A549 treated with Mapracorat at 1 μM for 4 hours (cell line): ENCODE measurements around the gene FAT2. TPM values are rescaled to one million over a fixed set of nuclear protein-coding genes. Genes with fewer than 3 reads are reported as not detected.

Source experiments
- total RNA-seq: library from RNA; stranded (reverse); fragments of 200-300 nt; extraction: Qiagen RNA extraction; gene quantifications from 5 replicates; pipeline ENCODE4 v1.2.3, GENCODE V29; 2022

The FAT2 gene, protein sequence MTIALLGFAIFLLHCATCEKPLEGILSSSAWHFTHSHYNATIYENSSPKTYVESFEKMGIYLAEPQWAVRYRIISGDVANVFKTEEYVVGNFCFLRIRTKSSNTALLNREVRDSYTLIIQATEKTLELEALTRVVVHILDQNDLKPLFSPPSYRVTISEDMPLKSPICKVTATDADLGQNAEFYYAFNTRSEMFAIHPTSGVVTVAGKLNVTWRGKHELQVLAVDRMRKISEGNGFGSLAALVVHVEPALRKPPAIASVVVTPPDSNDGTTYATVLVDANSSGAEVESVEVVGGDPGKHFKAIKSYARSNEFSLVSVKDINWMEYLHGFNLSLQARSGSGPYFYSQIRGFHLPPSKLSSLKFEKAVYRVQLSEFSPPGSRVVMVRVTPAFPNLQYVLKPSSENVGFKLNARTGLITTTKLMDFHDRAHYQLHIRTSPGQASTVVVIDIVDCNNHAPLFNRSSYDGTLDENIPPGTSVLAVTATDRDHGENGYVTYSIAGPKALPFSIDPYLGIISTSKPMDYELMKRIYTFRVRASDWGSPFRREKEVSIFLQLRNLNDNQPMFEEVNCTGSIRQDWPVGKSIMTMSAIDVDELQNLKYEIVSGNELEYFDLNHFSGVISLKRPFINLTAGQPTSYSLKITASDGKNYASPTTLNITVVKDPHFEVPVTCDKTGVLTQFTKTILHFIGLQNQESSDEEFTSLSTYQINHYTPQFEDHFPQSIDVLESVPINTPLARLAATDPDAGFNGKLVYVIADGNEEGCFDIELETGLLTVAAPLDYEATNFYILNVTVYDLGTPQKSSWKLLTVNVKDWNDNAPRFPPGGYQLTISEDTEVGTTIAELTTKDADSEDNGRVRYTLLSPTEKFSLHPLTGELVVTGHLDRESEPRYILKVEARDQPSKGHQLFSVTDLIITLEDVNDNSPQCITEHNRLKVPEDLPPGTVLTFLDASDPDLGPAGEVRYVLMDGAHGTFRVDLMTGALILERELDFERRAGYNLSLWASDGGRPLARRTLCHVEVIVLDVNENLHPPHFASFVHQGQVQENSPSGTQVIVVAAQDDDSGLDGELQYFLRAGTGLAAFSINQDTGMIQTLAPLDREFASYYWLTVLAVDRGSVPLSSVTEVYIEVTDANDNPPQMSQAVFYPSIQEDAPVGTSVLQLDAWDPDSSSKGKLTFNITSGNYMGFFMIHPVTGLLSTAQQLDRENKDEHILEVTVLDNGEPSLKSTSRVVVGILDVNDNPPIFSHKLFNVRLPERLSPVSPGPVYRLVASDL (N-terminal part only)
- 0.04 TPM in 1 of 5 replicates, not detected in the others for total RNA-seq

DNA sequence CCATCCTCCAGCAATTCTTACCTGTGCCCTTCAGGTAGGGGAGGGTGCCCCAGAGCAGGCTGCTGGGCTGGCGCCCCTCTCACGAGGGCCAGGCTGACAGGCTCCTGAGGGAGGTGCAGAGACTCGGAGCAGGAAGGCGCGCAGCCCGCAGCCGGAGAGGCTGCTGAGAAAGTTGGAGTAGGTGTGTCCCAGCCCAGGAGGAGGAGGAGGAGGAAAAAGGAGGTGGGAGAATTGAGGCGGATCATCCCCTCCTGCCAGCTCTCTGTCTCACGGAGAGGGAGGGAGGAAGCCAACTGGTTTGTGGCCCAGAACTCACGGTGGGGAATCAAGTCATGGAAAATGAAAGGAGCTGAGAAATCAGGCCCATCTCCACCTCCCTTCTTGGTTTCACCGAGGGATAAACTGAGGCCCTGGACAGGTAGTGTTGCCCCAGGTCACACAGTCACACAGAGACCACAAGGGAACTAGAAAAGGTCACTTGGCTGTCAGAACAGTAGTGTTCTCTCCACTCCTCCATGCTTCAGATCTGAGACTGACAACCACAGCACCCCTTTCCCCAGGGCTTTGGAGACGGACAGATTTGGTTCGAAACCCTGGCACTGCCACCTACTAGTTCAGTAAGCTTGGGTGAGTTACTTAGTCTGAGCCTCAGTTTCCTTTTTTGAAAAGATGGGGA, at the start of gene FAT2:
Gene FAT2, minus strand, starts transcription at position 188 of the 676 bp plus-strand sequence. CDS start 22,400 bp downstream, outside the sequence.

Other genes starting within 250 kb of the FAT2 start
- gene SLC36A2, start 243.8 kb downstream of the FAT2 start, total RNA-seq, result not detected in 5 replicates
- gene SLC36A1, start 143.7 kb downstream of the FAT2 start, total RNA-seq, result 7.7 to 10.3 TPM (median 8.5 TPM) in 5 replicates
- gene SPARC, start 95.6 kb upstream of the FAT2 start, total RNA-seq, result 15.1 to 25.0 TPM (median 18.8 TPM) in 5 replicates
- 189 to 219 TPM (median 200 TPM) in 5 replicates for gene ATOX1, start 167.3 kb upstream of the FAT2 start, total RNA-seq
- gene G3BP1, start 180.6 kb upstream of the FAT2 start, total RNA-seq, result 122 to 139 TPM (median 128 TPM) in 5 replicates